Activated naive CD4-positive, alpha-beta T cell treated with anti-CD3 and anti-CD28 coated beads, Interleukin-2, amount 10 ng/mL, durations not matched to agents 7 days and 5 days (primary cell): Measurements from ENCODE around the gene GRB10.

Source experiments
- CTCF ChIA-PET: fragments of 350-600 bp; sonication (Branson Sonifier 250); formaldehyde crosslinking; loops from one replicate; lab custom pipeline; 2021; ENCODE audit warnings: antibody characterized with exemption; lab: Charles Lee
- DNase-seq: peaks from one replicate; pipeline ENCODE4 v3.0.0-alpha.2; 2020
- H3K27ac Mint-ChIP-seq: one replicate; pipeline ENCODE4 v1.8.0; 2021; ENCODE audit warnings: mild to moderate bottlenecking, moderate library complexity, mixed read lengths
- H3K27me3 Mint-ChIP-seq: one replicate; pipeline ENCODE4 v1.8.0; 2021; ENCODE audit warnings: mild to moderate bottlenecking, mixed read lengths
- H3K36me3 Mint-ChIP-seq: one replicate; pipeline ENCODE4 v1.8.0; 2021; ENCODE audit warnings: mixed read lengths
- H3K4me1 Mint-ChIP-seq: one replicate; pipeline ENCODE4 v1.8.0; 2021; ENCODE audit warnings: mixed read lengths
- H3K4me3 Mint-ChIP-seq: one replicate; pipeline ENCODE4 v1.8.0; 2021; ENCODE audit warnings: mild to moderate bottlenecking, moderate library complexity, mixed read lengths
- H3K9me3 Mint-ChIP-seq: one replicate; pipeline ENCODE4 v1.8.0; 2021; ENCODE audit warnings: mixed read lengths

Gene GRB10

GRCh38 chr7:50660830-50661175 lies 121.9 kb downstream of the GRB10 start:
- Mint-ChIP-seq H3K9me3 (no peaks in the 10 kb centered on the region), H3K36me3 (peaks cover 2% of the 10 kb centered on the region), H3K27ac (peak overlapping the region; percentile 89), H3K4me1 (peaks cover 69% of the 10 kb centered on the region), H3K4me3 (peak overlapping the region; percentile 3), H3K27me3 (peaks cover 5% of the 10 kb centered on the region)
- DNase-seq, result no peak
- CTCF ChIA-PET, result interaction anchor here (1.0 to 2.0 kb wide), 4 partner anchors 28 to 568 kb away, joined by 3 to 8 read pairs (median 4); no protein-coding TSS in a partner anchor

GRCh38 chr7:50660040-50660829 lies 122.5 kb downstream of the GRB10 start:
- peaks cover 10% of the 10 kb centered on the region for H3K27me3 Mint-ChIP-seq
- H3K27ac Mint-ChIP-seq, result peak overlapping the region; percentile 89
- H3K4me1 Mint-ChIP-seq, result peaks cover 67% of the 10 kb centered on the region
- DNase-seq, result peak; percentile 75
- CTCF ChIA-PET, result interaction anchor here (1.0 to 2.0 kb wide), 2 partner anchors 192 to 500 kb away, joined by 3 to 8 read pairs; no protein-coding TSS in a partner anchor
- no peaks in the 10 kb centered on the region for H3K9me3 Mint-ChIP-seq
- peaks cover 2% of the 10 kb centered on the region for H3K36me3 Mint-ChIP-seq
- H3K4me3 Mint-ChIP-seq, result peak overlapping the region; percentile 71

GRCh38 chr7:50659329-50659965 lies 123.2 kb downstream of the GRB10 start:
- peaks cover 10% of the 10 kb centered on the region for H3K27me3 Mint-ChIP-seq
- peaks cover 59% of the 10 kb centered on the region for H3K4me1 Mint-ChIP-seq
- CTCF ChIA-PET, result no interaction called here
- peaks cover 2% of the 10 kb centered on the region for H3K36me3 Mint-ChIP-seq
- H3K9me3 Mint-ChIP-seq, result no peaks in the 10 kb centered on the region
- H3K27ac Mint-ChIP-seq, result peak overlapping the region; percentile 89
- H3K4me3 Mint-ChIP-seq, result no peak overlapping the region
- no peak for DNase-seq

- Mint-ChIP-seq H3K27ac (peak overlapping the region; percentile 26), H3K36me3 (peaks cover 2% of the 10 kb centered on the region), H3K4me3 (no peak overlapping the region), H3K27me3 (peaks cover 16% of the 10 kb centered on the region), H3K4me1 (peaks cover 53% of the 10 kb centered on the region), H3K9me3 (no peaks in the 10 kb centered on the region)
- CTCF ChIA-PET, result no interaction called here
- DNase-seq, result no peak
Observed at GRCh38 chr7:50658696-50659095, 124.0 kb downstream of the GRB10 start.

- Mint-ChIP-seq H3K27ac (no peak overlapping the region), H3K4me1 (peaks cover 53% of the 10 kb centered on the region)
Observed at GRCh38 chr7:50657912-50658311, 124.8 kb downstream of the GRB10 start.

GRCh38 chr7:50657341-50657873 lies 125.3 kb downstream of the GRB10 start:
- Mint-ChIP-seq H3K4me1 (peaks cover 52% of the 10 kb centered on the region), H3K4me3 (no peak overlapping the region), H3K9me3 (no peaks in the 10 kb centered on the region), H3K27ac (no peak overlapping the region), H3K36me3 (peaks cover 2% of the 10 kb centered on the region), H3K27me3 (peaks cover 23% of the 10 kb centered on the region)
- no peak for DNase-seq
- CTCF ChIA-PET, result interaction anchor here (1.2 kb wide), 1 partner anchor 189 kb away, joined by 3 read pairs; no protein-coding TSS in a partner anchor

More at GRCh38 chr7:50657912-50658311, 124.8 kb downstream of the GRB10 start:
- Mint-ChIP-seq H3K36me3 (peaks cover 2% of the 10 kb centered on the region), H3K9me3 (no peaks in the 10 kb centered on the region), H3K27me3 (peaks cover 18% of the 10 kb centered on the region), H3K4me3 (no peak overlapping the region)
- CTCF ChIA-PET, result no interaction called here
- DNase-seq, result no peak

GRCh38 chr7:50656141-50656895 lies 126.4 kb downstream of the GRB10 start:
- Mint-ChIP-seq H3K27ac (no peak overlapping the region), H3K27me3 (peaks cover 23% of the 10 kb centered on the region), H3K4me3 (no peak overlapping the region), H3K9me3 (no peaks in the 10 kb centered on the region), H3K36me3 (peaks cover 2% of the 10 kb centered on the region), H3K4me1 (peaks cover 45% of the 10 kb centered on the region)
- no peak for DNase-seq
- CTCF ChIA-PET, result interaction anchor here (1.0 to 1.6 kb wide), 3 partner anchors 23 to 564 kb away, joined by 3 to 4 read pairs (median 3); no protein-coding TSS in a partner anchor

- H3K36me3 Mint-ChIP-seq, result peaks cover 2% of the 10 kb centered on the region
- CTCF ChIA-PET, result interaction anchor here (0.6 to 1.6 kb wide), 2 partner anchors 24 to 155 kb away, joined by 3 to 4 read pairs; no protein-coding TSS in a partner anchor
- H3K9me3 Mint-ChIP-seq, result no peaks in the 10 kb centered on the region
- no peak for DNase-seq
- H3K27ac Mint-ChIP-seq, result no peak overlapping the region
- no peak overlapping the region for H3K4me3 Mint-ChIP-seq
- peaks cover 36% of the 10 kb centered on the region for H3K4me1 Mint-ChIP-seq
- H3K27me3 Mint-ChIP-seq, result peaks cover 24% of the 10 kb centered on the region
Observed at GRCh38 chr7:50655490-50655889, 127.2 kb downstream of the GRB10 start.

- no peak for DNase-seq
- Mint-ChIP-seq H3K27me3 (peaks cover 28% of the 10 kb centered on the region), H3K27ac (no peak overlapping the region), H3K36me3 (no peaks in the 10 kb centered on the region), H3K4me3 (no peak overlapping the region), H3K4me1 (peaks cover 32% of the 10 kb centered on the region), H3K9me3 (no peaks in the 10 kb centered on the region)
- CTCF ChIA-PET, result interaction anchor here (0.6 to 1.6 kb wide), 2 partner anchors 24 to 155 kb away, joined by 3 to 4 read pairs; no protein-coding TSS in a partner anchor
Observed at GRCh38 chr7:50655020-50655419, 127.7 kb downstream of the GRB10 start.

GRCh38 chr7:50653981-50654425 lies 128.7 kb downstream of the GRB10 start:
- Mint-ChIP-seq H3K4me3 (no peak overlapping the region), H3K9me3 (no peaks in the 10 kb centered on the region), H3K36me3 (no peaks in the 10 kb centered on the region), H3K27ac (no peak overlapping the region), H3K27me3 (peaks cover 32% of the 10 kb centered on the region), H3K4me1 (peaks cover 21% of the 10 kb centered on the region)
- DNase-seq, result no peak
- CTCF ChIA-PET, result interaction anchor here (1.2 kb wide), 2 partner anchors 20 to 22 kb away, joined by 3 read pairs; no protein-coding TSS in a partner anchor

- Mint-ChIP-seq H3K4me1 (peaks cover 17% of the 10 kb centered on the region), H3K4me3 (no peak overlapping the region), H3K36me3 (no peaks in the 10 kb centered on the region), H3K27ac (no peak overlapping the region), H3K27me3 (peaks cover 32% of the 10 kb centered on the region), H3K9me3 (no peaks in the 10 kb centered on the region)
- CTCF ChIA-PET, result interaction anchor here (1.2 kb wide), 2 partner anchors 20 to 21 kb away, joined by 3 read pairs; no protein-coding TSS in a partner anchor
- no peak for DNase-seq
Observed at GRCh38 chr7:50653126-50653864, 129.4 kb downstream of the GRB10 start.

- H3K4me3 Mint-ChIP-seq, result no peak overlapping the region
- no peaks in the 10 kb centered on the region for H3K36me3 Mint-ChIP-seq
- no peaks in the 10 kb centered on the region for H3K9me3 Mint-ChIP-seq
- DNase-seq, result no peak
- peaks cover 17% of the 10 kb centered on the region for H3K4me1 Mint-ChIP-seq
- CTCF ChIA-PET, result no interaction called here
- peaks cover 32% of the 10 kb centered on the region for H3K27me3 Mint-ChIP-seq
- no peak overlapping the region for H3K27ac Mint-ChIP-seq
Observed at GRCh38 chr7:50652400-50653125, 130.1 kb downstream of the GRB10 start.
